Measurements from ENCODE around the gene CCBE1. TPM values are rescaled to one million over a fixed set of nuclear protein-coding genes. Genes with fewer than 3 reads are reported as not detected.

The CCBE1 gene
- total RNA-seq, 2 donors from 2014 or later: 1.00 to 2.9 TPM

- Histone ChIP-seq H3K9me3 (ENCODE audit: control insufficient read depth, low read length) (no peaks in the 10 kb centered on the region), H3K4me3 (ENCODE audit: low read length) (no peak overlapping the region), H3K4me1 (ENCODE audit: control insufficient read depth, insufficient read depth, low read length) (no peaks in the 10 kb centered on the region), H3K36me3 (ENCODE audit: control insufficient read depth, insufficient read depth, low read length) (no peaks in the 10 kb centered on the region), H3K27me3 (ENCODE audit: control insufficient read depth, insufficient read depth, low read length, poor library complexity, severe bottlenecking) (peaks cover 4% of the 10 kb centered on the region), H3K27ac (ENCODE audit: low read depth, low read length) (no peak overlapping the region), H3K9ac (ENCODE audit: extremely low read depth, low read length, poor library complexity, severe bottlenecking) (no peak overlapping the region)
- H3K36me3 Mint-ChIP-seq (ENCODE audit: low read depth): no peaks in the 10 kb centered on the region
- H3K4me3 Mint-ChIP-seq: no peak overlapping the region
- TF ChIP-seq, protein P1, sequence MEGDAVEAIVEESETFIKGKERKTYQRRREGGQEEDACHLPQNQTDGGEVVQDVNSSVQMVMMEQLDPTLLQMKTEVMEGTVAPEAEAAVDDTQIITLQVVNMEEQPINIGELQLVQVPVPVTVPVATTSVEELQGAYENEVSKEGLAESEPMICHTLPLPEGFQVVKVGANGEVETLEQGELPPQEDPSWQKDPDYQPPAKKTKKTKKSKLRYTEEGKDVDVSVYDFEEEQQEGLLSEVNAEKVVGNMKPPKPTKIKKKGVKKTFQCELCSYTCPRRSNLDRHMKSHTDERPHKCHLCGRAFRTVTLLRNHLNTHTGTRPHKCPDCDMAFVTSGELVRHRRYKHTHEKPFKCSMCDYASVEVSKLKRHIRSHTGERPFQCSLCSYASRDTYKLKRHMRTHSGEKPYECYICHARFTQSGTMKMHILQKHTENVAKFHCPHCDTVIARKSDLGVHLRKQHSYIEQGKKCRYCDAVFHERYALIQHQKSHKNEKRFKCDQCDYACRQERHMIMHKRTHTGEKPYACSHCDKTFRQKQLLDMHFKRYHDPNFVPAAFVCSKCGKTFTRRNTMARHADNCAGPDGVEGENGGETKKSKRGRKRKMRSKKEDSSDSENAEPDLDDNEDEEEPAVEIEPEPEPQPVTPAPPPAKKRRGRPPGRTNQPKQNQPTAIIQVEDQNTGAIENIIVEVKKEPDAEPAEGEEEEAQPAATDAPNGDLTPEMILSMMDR (conservative IDR thresholded peaks at IDR 0.05): no peak
- no peak overlapping the region for H3K27ac Mint-ChIP-seq
- DNase-seq: no peak
- 93 to 95% methylated on average over 10 of the region's 10 CpGs for WGBS, 2 experiments (ENCODE audit: insufficient coverage in 1 of 2, insufficient read length in 1 of 2)
- H3K27me3 Mint-ChIP-seq (ENCODE audit: insufficient read depth): peaks cover 13% of the 10 kb centered on the region
- H3K4me1 Mint-ChIP-seq: peaks cover 3% of the 10 kb centered on the region
- no peaks in the 10 kb centered on the region for H3K9me3 Mint-ChIP-seq
Observed at GRCh38 chr18:59623456-59624368, 73.5 kb downstream of the CCBE1 start.

GRCh38 chr18:59621027-59621426, 76.2 kb downstream of the CCBE1 start:
- Histone ChIP-seq H3K4me3 (ENCODE audit: low read length) (no peak overlapping the region), H3K9ac (ENCODE audit: extremely low read depth, low read length, poor library complexity, severe bottlenecking) (no peak overlapping the region), H3K27ac (ENCODE audit: low read depth, low read length) (no peak overlapping the region), H3K9me3 (ENCODE audit: control insufficient read depth, low read length) (no peaks in the 10 kb centered on the region), H3K4me1 (ENCODE audit: control insufficient read depth, insufficient read depth, low read length) (peaks cover 7% of the 10 kb centered on the region), H3K36me3 (ENCODE audit: control insufficient read depth, insufficient read depth, low read length) (no peaks in the 10 kb centered on the region), H3K27me3 (ENCODE audit: control insufficient read depth, insufficient read depth, low read length, poor library complexity, severe bottlenecking) (peaks cover 4% of the 10 kb centered on the region)
- Mint-ChIP-seq H3K27me3 (ENCODE audit: insufficient read depth) (peaks cover 6% of the 10 kb centered on the region), H3K36me3 (ENCODE audit: low read depth) (no peaks in the 10 kb centered on the region), H3K4me1 (peaks cover 14% of the 10 kb centered on the region), H3K27ac (no peak overlapping the region), H3K4me3 (no peak overlapping the region), H3K9me3 (no peaks in the 10 kb centered on the region)
- TF ChIP-seq, protein P1 (conservative IDR thresholded peaks at IDR 0.05): no peak
- no peak for DNase-seq

GRCh38 chr18:59620381-59620780, 76.8 kb downstream of the CCBE1 start:
- H3K4me3 ChIP-seq (ENCODE audit: low read length): no peak overlapping the region
- no peaks in the 10 kb centered on the region for H3K9me3 ChIP-seq (ENCODE audit: control insufficient read depth, low read length)
- Mint-ChIP-seq H3K4me1 (peaks cover 14% of the 10 kb centered on the region), H3K9me3 (no peaks in the 10 kb centered on the region), H3K36me3 (ENCODE audit: low read depth) (no peaks in the 10 kb centered on the region), H3K27ac (no peak overlapping the region), H3K27me3 (ENCODE audit: insufficient read depth) (peaks cover 6% of the 10 kb centered on the region), H3K4me3 (no peak overlapping the region)
- no peaks in the 10 kb centered on the region for H3K36me3 ChIP-seq (ENCODE audit: control insufficient read depth, insufficient read depth, low read length)
- H3K27ac ChIP-seq (ENCODE audit: low read depth, low read length): no peak overlapping the region
- no peak for DNase-seq
- no peak overlapping the region for H3K9ac ChIP-seq (ENCODE audit: extremely low read depth, low read length, poor library complexity, severe bottlenecking)
- WGBS, 2 experiments (ENCODE audit: insufficient coverage in 1 of 2, insufficient read length in 1 of 2): 80 to 100% methylated on average over 1 of the region's 1 CpG
- peaks cover 4% of the 10 kb centered on the region for H3K27me3 ChIP-seq (ENCODE audit: control insufficient read depth, insufficient read depth, low read length, poor library complexity, severe bottlenecking)
- TF ChIP-seq, protein P1 (conservative IDR thresholded peaks at IDR 0.05): no peak
- H3K4me1 ChIP-seq (ENCODE audit: control insufficient read depth, insufficient read depth, low read length): peaks cover 7% of the 10 kb centered on the region

Data from endodermal cell (in vitro differentiated cells).